ENCODE results near the gene SYNCRIP.
"Not testable (repeated sequence)": the region's sequence is repeated elsewhere in the genome, so short reads cannot be mapped to it uniquely, and the experiment has no call there.

The SYNCRIP gene

GRCh38 chr6:85642774-85643536, at the start of gene SYNCRIP:
Gene SYNCRIP, minus strand, starts transcription at chr6:85642886. Its CDS starts 1,447 bp downstream, at chr6:85641439.
- DNase-seq: peak; percentile 98

GRCh38 chr6:85691478-85691877, 48.8 kb upstream of the SYNCRIP start:
- DNase-seq: no peak

DNA sequence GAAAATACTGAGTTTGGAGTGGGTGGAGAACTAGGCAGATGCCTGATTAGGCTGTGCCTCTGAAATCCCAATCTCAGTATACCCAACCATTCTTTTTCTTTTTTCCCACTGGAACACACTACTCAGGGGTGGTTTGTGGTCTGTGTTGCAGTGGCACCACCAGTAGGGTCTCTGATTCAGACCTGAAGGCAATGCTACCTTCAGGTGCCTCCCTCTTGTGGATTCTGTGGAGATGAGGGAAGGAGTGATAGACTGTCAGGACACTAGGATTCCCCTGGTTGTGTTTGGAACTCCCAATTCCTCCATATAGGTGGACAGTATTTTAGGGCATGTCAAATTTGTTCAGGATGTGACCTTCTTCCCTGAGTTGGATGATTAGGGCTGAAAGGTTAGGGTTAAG, 47.4 kb upstream of the SYNCRIP start:
- DNase-seq: no peak

DNA sequence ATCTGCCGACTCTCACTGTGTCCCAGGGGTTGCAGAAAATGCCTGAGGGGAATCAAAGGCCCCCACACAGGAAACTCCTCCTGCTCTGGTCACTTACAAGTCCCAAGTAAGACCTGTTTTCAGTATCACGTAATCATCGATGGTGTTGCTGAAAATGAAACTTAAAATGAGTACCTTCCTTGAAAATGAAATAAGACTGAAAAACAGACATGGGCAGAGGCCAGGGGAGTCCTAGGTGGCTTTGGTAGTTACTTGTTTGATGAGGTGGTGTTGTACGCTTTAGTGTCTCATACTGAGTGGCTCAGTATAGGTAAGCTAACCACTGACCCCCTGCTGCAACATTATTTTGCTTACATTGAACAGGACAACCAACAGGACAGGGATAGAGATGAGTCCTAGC, 43.0 kb upstream of the SYNCRIP start:
- DNase-seq: no peak

DNA sequence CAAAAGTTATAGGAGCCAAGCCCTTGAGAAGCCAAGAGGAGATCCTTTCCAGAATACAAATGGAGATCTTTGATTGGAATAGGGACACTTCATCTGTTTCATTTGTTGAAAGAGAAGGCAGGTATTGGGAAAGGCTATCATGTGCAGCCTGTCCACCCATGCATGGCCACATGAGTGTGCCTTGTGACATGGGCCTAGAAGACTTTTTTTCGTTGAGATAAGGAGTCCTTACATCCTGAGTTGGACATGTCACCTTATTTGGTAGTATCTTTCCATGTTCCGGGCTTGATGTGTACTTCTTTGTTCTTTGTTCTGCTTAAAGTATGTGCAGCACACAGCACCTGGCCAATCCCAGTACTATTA, 42.1 kb upstream of the SYNCRIP start:
- DNase-seq: no peak

GRCh38 chr6:85684133-85684808, 41.6 kb upstream of the SYNCRIP start:
- no peak for DNase-seq

DNA sequence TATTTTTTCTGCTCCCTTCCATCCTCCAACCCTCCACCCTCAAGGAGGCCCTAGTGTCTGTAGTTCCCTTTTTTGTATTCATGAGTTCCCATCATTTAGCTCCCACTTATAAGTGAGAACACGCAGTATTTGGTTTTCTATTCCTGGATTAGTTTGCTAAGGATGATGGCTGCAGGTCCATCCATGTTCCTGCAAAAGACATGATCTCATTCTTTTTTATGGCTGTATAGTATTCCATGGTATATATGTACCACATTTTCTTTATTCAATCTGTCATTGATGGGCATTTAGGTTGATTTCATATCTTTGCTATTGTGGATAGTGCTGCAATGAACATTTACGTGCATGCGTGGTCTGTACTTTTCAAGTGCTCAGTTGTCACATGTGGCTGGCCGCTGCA, 39.2 kb upstream of the SYNCRIP start:
- DNase-seq: not testable (repeated sequence)

DNA sequence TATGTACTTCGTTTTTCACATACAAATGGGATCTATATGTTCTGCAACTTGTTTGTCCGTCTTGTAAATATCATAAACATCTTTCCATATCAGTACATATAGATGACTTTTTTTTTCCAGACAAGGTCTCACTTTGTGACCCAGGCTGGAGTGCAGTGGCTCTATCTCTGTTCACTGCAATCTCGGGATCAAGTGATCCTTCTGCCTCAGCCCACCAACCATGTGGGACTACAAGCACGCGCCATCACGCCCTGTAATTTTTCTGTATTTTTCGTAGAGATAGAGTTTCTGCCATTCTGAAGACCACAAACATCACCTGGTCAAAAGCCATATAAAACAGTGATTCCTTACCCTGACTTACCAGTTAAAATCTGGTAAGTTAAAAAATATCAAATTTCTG, 37.7 kb upstream of the SYNCRIP start:
- DNase-seq: no peak

GRCh38 chr6:85679445-85680123, 36.9 kb upstream of the SYNCRIP start:
- DNase-seq: no peak

DNA sequence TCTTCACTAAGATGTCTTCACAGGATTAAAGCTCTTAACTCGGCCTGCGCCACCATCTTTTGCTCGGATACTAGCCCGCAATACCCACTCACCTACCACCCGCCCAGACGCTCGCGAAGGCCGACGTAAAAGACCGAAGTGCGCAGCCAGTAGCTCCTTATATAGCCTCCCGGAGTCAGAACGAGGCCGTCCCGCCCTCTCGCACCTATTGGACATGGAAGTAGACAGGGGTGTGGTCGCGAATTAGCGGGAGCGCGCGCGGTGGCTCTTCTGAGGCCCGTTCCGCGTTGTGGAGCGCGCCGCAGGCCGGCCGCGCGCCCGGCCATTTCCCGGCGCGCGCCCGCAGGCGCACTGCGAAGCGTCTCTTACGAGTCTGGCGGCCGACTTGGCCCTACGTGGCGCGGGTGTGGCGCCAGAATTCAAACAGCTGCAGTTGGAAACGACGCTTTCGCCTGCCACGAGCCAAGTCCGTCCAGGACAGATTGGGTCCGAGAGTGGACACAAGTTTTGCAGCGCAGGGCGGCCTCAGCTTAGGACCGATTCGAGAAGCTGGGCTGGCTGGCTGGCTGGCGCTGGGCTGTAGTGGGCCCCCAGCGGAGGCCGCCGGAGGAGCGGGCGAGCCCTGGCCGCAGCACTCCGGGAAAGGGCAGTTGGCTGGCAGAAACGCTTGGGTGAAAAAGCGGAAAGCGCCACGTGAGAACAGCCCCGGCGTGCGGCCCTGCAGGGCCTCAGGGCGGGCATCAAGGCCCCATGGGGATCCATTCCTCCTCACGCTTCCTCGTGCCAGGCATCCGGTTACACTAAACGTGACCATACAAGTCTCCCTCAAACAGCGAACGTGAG, 36.1 kb upstream of the SYNCRIP start:
- DNase-seq: peak; percentile 97

GRCh38 chr6:85678026-85678601, 35.4 kb upstream of the SYNCRIP start:
- DNase-seq: no peak

DNA sequence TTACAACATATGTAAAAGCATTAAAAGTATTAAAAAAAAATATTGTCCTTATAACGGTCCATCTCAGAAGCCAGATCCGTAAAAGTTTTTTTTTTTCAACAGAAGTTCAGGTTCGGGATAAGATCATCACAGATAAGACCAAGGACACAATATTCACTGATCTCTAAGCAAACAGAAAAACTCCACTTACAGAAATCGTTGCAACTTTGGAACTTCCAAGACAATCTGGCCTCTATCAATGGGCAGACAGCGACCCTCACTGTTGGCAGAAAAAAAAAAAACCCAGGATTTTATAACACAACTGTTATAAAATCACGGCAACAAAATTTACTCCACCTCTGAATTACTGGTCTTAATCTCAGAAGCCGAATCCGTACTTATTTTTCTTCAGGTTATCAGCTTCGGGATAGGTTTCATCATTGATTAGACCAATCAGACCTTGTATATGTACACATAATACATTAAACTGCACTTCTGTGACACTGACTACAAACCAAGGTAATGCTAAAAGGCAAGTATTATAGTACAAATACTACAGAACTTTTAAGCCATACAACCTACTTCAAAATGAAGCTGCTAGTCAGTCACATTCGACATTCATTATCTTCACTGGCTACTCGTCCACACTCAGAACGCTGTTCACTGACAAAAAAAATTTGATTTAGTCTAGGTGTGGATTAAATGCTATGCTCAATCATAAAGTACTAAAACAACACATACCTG, 34.7 kb upstream of the SYNCRIP start:
- DNase-seq: no peak

DNA sequence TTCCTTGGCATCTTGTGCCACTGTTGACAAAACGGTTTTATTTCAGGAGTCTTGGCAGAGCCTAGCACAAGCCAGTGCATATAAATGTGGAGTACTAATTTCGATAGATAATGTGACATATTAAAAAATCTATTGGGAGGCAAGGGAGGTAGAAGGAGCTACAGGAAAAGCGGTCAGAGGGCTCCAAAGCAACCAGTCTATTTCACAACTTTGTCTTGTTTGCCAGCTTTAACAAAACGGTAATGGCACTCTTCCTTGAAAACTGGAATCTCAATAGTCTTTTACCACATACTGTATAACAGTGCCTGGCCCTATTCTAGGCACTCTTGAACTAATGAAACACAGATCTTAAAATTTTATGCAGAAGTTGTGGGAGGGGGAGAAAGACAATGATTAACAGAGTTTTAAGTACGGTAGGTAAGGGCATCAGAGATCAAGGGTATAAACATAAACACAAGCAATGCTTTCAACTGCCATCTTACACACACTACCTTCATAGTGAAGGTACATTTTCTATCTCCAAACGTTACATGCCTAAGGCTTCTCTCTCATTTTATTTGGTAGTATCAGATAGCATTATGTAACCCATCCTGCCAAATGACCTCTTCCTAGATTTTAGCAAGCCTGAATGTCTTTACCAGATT, 33.5 kb upstream of the SYNCRIP start:
- no peak for DNase-seq

DNA sequence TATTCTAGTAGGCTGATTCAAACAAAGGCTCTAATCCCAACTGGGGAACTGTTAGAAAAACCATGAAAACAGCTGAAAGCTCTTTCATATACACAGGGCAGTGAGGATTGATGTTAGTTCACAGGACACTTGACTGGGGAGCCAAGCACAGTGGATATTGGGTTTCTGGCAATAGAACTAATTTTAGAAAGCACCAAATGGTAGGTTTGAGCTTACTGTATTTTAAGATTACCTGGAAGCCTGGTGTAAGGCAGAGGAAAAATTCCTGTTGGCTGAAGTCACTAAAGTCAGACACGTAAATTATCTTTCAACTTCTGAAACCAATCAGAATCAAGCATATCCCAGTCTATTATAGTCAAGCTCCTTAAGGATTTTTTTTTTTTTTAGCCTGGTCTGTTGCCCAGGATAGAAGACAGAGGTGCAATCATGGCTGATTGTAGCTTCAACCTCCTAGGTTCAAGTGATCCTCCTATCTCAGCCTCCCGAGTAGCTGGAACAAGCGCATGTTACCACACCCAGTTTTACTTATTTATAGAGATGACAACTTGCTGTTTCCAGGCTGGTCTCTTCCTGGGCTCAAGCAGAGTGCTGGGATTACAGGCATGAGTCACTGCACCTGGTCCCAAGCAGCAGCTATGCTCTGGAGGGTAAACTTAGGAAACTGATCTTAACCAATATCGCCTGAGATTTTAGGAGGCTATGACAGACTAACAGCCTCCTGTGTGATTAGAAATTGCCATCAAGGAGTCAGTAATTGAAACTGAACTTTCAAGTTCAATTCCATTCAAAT, 32.5 kb upstream of the SYNCRIP start:
- no peak for DNase-seq

GRCh38 chr6:85674604-85675003, 31.9 kb upstream of the SYNCRIP start:
- DNase-seq: no peak

DNA sequence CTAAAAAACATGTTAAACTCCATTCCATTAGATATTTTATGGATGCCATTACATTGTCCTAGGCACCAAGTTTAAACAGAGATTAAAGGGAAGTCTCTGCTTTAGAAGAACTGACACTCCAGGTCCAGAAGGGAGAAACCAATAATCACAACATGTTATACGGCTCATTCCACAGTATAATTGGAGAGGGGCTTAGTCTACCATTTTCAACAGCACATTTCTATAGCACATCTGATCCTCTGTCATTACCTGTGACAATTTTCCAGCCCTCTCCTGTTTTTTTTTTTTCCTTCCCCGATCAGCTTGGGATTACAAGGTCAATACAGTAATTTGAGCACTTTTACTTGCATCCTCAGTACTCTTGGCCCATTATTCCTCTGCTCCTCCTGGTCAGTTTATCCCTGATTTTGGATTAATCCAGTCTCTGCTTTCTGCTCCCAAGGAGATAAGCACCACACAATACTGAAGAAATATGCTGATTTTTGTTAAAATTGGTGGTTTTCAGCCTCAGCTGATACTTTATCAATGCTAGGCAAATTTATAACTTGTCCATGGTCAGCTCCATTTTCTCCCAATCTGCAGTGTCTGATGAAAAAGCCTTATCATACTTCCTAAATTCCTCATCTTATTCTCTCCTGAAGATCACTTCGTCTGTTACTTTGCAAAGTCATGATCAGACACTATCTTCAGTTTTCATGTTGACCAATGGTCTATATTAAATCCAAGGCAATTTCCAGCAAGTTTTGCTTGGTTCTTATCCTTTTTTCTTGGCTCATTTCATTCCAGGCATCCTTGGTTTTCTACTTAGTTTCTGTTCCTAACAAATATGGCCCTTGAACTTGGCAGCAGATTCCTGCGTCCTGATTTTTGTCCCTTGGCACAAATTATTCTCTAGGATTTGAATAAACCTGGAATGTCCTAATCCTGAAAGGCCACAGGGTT, 30.8 kb upstream of the SYNCRIP start:
- DNase-seq: no peak

GRCh38 chr6:85672623-85673022, 29.9 kb upstream of the SYNCRIP start:
- DNase-seq: no peak

DNA sequence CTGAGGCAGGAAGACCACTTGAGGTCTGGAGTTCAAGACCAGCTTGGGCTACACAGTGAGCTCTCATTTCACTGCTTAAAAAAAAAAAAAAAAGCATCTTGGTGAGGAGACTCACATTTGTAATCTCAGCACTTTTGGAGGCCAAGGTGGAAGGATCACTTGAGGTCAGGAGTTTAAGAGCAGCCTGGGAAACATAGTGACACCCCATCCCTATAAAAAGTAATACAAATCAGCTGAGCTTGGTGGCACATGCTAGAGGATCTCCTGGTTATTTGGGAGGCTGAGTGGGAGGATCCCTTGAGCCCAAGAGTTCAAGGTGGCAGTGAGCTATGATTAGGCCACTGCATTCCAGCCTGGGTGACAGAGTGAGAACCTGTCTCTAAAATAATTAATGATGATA, 29.4 kb upstream of the SYNCRIP start:
- DNase-seq: no peak

DNA sequence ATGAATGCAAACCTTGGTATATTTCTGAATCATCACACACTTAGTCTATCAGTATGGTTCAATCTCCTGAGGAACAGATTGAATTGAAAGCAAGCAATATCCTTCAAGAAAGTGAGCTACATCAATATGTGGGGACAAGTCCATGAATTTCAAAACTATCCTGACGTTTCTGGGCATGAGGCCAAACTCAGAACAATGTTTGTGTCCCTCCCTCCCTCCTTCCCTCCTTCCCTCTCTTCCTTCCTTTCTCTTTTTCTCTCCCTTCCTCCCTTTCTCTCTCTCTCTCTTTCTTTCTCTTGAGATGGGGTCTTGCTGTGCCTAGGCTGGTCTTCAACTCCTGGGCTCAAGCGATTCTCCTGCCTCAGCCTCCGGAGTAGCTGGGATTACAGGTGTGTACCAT, 27.9 kb upstream of the SYNCRIP start:
- DNase-seq: no peak

Data from stimulated activated CD4-positive, alpha-beta T cell treated with anti-CD3 and anti-CD28 coated beads, Interleukin-4, amount 100 ng/mL, for 1 hour (primary cell).